Epithelial cell of prostate (primary cell): ENCODE measurements around the gene GPSM1.

Experiments
- DNase-seq: peaks from one replicate; pipeline ENCODE4 v3.0.0-alpha.2; 2011; ENCODE audit warnings: low read depth, low spot score
- H3K27ac ChIP-seq: fragments of 450-650 bp; 2 replicates; pipeline ENCODE4 v1.5.1; 2017; ENCODE audit warnings: mild to moderate bottlenecking

GPSM1 gene

DNA sequence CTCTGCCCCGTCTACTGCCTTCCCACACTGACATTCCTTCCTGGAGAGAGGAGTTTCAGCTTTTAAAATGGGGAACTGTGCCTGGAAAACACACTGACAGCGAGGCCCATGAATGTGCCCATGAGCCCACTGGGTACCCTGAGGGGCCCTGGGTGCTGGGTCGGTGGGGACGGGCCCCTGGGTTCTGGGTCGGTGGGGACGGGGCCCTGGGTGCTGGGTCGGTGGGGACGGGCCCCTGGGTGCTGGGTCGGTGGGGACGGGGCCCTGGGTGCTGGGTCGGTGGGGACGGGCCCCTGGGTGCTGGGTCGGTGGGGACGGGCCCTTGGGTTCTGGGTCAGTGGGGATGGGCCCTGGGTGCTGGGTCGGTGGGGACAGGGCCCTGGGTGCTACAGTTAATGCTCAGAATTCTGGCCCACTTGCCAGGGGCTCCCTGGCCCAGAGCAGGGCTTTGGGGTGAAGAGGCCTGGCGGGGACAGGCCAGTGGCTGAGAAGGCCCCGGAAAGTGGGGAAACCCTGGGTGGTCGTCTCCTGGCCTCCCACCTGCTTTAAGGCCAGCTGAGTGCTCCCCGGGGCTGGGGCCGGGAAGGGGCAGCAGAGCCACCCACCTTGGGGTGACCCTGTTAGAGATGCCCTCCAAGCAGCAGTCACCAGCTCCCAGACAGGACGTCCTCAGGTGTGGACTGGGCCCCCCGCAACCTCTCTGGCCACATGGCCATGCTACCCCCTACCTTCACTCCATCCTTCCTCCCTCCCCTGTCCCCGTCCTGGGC, 2.5 kb downstream of the GPSM1 start:
- H3K27ac ChIP-seq, result no peak overlapping the region
- no peak for DNase-seq

DNA sequence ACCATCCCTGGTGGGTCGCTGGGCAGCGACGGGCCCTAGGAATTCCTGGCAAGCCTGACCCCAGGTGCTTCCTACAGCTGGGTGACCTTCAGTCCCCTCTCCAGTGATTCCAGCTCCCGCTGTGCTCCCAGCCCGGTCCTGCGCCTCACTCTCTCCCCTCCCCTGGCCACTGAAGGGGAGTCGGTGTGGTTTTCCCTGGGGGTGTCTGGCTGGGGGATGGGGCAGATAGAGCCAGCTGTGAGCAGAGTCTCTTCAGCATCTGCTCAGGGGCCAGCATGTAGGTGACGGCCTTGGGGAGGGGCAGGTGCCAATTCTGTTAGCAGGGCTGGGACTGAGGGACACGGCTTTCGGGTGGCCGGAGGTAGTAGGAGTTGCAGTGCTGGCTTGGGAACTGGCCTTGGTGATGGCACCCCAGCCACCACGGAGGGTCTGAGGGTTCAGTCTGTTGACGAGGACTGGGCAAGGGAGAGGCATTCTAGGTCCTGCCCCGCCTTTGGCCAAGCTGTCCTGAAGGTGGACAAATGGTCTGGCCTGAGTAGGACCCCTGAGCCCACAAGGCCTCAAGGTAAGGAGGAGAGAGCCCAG, 3.2 kb downstream of the GPSM1 start:
- H3K27ac ChIP-seq, result no peak overlapping the region
- DNase-seq, result no peak

DNA sequence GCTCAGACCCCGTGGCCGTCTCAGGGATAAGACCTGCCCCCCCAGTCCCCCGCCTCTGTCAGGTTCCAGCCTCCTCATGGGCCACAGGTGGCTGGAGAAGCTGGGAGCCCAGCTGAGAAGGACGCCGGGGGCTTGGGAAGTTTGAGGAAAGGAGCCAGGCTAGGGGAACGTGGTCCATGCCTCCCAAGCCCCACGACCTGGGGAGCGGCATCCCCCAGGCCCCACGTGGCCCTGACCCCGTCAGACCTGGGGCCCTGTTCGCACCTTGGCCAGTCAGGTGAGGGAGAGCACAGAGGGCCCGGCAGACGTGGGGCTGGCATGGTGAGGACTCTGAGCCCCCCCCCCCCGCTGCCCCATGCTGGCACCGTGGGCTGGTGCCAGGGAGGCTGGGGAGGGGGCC, 3.7 kb downstream of the GPSM1 start:
- no peak overlapping the region for H3K27ac ChIP-seq
- DNase-seq, result no peak

DNA sequence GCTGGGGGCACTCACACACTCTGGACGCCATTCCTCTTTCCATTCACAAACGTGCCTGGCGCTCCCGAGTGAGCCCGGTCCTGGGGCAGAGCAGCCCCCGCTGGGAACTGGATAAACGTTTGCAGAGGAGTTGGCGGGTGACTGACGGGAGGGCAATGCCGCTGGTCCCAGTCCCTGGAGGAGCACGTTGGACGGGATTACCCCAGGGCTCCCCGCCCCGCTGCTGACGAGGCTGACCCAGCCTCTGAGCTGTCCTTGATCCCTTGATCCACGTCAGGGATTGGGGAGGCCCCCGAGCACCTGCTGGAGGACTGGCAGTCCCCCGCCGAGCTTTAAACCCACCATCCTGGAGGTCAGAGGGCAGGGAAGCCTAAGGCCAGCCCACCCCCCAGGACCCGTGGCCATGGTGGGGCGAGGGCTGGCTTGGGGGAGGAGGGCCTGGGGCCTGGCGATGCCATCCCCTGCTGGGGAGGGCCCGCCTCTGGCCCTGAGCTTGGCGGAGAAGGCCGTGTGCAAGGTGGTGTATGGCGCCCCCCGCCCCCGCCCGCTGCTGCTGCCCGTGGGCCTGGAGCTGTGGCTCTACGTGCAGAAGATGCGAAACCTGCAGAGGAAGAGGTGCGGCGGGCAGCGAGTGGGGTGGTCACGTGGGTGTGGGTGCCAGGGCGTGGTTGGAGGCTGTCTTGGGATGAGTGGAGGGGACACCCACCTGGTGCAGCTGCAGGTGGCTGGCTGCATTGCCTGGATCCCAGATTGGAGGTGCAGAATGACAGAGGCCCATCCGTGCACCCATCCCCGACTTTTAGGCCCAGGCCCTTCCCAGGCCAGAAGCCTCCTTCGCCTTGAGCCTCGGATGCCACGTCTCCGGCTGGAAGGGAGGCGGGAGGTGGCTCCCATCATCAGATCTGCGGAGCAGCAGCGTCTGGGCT, 4.5 kb downstream of the GPSM1 start:
- no peak for DNase-seq
- H3K27ac ChIP-seq, result no peak overlapping the region

DNA sequence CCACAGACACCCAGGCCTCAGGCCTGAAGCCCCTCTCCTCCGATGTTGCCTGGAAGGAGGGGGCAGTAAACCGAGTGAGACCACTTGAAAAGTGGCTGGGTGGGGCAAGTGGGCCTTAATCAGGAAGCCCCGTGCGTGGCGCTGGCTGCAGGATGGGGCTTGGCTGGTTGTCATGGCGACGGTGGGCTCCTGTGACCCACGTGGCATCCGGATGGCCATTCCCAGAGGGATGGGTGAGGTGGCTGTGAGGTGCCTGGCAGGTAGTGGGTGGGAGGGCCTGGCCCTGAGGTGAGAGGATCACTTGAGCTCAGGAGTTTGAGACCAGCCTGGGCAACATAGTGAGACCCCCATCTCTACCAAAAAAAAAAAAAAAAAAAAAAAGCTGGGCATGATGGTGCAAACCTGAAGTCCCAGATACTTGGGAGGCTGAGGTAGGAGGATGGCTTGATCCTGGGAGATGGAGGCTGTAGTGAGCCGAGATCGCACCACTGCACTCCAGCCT, 5.2 kb downstream of the GPSM1 start:
- no peak for DNase-seq
- no peak overlapping the region for H3K27ac ChIP-seq

DNA sequence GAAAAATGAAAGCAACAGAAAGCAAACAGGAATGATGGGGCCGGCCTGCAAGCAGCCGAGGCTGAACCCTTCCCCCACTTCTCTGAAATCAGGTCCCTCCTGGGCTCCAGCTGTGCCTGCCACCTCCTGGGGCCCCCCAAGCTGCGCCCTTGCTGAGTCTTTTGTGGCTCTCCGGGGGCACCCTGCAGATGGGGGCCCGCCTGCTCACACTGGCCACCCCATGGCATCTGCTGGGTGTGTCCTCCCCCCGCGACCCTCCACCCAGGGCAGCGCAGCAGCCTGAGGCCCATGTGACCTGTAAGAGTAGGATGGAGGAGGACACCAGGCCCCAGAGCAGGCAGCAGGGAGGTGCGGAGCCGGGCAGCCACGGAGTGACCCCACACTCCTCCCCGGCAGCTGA, 5.7 kb downstream of the GPSM1 start:
- no peak overlapping the region for H3K27ac ChIP-seq
- DNase-seq, result no peak

DNA sequence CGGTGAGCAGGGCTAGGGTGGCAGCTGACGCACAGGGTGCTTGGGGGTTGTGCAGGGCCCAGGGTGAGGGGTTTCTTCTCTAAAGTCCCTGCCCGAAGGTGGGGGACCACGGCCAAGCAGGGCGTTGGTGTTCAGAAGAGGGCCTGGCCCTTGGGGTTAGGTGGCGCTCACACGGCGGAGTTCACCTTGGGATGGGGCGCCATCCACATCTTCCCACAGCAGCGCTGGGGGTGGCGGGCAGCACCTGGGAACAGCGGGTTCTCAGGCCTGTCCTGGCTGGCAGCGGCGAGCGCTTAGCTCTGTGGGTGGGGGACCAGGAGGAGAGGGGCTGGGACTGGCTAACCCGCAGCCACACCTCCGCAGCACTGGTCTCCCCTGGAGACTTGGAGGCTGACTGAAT, 6.1 kb downstream of the GPSM1 start:
- no peak overlapping the region for H3K27ac ChIP-seq
- DNase-seq, result no peak

DNA sequence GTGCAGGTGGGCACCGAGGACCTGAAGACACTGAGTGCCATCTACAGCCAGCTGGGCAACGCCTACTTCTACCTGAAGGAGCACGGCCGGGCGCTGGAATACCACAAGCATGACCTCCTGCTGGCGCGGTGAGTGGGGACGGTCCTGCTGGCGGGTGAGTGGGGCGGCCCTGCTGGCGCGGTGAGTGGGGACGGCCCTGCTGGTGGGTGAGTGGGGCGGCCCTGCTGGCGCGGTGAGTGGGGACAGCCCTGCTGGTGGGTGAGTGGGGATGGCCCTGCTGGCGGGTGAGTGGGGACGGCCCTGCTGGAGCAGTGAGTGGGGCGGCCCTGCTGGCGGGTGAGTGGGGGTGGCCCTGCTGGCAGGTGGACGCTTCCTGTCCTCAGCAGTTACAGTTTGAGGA, 7.2 kb downstream of the GPSM1 start:
- DNase-seq, result no peak
- no peak overlapping the region for H3K27ac ChIP-seq

DNA sequence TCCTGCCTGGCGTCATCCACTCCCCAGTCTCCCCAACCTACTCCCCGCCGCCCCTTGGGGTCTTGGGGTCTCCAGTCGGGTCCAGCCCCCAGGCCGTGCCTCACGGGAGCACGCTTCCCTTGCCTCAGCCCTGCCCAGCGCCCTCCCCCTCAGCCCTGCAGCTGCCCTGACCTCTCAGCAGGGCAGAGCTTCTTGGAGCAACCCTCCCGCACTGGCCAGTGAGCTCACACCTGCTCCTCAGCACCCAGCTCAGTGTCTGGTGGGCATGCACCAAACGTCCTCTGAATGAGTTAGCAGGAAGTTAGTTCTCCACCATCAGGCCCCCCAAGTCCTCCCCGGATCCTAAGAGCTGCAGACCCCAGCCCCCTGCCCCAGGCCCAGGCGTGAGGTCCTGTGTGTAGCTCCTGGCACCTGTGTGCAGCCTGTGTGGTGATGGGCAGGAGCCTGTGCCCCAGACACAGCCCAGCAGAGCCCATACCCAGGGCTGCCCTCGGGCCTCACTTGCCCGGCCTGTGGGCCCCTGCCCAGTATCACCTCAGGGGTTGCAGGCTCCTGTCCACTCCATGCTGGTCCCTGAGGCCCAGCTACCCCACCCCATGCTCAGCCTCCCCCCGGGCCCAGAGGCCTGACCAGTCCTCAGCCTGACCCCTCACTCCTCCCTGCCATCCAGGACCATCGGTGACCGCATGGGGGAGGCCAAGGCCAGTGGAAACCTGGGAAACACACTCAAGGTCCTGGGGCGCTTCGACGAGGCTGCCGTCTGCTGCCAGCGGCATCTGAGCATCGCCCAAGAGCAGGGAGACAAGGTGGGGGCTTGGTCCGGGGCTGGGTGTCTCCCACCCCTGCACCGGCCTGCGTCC, 8.2 kb downstream of the GPSM1 start:
- DNase-seq, result no peak
- H3K27ac ChIP-seq, result no peak overlapping the region

DNA sequence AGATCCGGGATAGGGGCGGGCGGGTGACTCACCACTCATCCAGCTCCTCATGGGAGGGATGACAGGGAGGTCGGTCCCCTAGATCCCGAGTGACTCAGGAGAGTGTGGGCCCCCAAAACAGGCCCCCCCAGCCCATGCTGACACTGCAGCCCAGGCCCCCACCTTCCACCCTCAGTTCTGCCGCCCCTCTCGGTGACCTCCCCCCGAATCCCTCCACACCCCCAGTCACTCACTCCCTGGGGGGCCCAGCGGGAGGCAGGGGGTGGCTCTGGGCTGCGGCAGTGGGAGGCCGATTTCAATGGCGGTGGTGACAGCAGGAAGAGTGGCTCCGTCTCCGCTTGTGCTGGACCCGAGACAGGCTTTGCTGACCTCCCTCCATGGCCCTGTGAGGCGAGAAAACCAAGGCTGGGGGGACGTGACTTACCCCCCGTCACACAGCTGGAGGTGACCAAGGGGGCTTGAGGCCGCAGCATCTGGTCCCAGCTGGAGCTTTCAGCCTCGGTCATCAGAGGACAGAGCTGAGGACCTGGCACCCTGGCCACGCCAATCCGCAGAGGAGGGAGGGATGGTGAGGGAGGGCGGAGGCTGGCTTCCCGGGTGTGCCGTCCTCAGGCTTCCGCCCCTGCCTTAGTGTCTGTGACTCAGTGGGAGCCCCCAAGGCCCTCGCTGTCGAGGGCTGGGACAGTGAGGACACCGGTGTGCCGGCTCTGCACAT, 9.0 kb downstream of the GPSM1 start:
- DNase-seq, result no peak
- H3K27ac ChIP-seq, result no peak overlapping the region

DNA sequence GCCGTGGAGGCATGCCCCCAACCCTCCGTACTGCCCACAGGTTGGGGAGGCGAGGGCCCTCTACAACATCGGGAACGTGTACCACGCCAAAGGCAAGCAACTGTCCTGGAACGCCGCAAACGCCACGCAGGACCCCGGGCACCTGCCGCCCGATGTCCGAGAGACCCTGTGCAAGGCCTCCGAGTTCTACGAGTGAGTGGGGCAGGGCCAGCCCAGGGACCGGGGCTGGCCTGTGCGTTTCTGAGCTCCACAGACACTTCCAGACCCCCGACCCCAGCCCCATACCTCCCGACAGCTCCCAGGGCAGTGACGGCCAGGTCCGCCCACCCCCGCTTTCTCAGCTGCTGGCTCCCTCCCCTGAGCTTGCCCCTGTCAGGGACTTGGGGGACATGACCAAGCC, 9.5 kb downstream of the GPSM1 start:
- DNase-seq, result no peak
- no peak overlapping the region for H3K27ac ChIP-seq

DNA sequence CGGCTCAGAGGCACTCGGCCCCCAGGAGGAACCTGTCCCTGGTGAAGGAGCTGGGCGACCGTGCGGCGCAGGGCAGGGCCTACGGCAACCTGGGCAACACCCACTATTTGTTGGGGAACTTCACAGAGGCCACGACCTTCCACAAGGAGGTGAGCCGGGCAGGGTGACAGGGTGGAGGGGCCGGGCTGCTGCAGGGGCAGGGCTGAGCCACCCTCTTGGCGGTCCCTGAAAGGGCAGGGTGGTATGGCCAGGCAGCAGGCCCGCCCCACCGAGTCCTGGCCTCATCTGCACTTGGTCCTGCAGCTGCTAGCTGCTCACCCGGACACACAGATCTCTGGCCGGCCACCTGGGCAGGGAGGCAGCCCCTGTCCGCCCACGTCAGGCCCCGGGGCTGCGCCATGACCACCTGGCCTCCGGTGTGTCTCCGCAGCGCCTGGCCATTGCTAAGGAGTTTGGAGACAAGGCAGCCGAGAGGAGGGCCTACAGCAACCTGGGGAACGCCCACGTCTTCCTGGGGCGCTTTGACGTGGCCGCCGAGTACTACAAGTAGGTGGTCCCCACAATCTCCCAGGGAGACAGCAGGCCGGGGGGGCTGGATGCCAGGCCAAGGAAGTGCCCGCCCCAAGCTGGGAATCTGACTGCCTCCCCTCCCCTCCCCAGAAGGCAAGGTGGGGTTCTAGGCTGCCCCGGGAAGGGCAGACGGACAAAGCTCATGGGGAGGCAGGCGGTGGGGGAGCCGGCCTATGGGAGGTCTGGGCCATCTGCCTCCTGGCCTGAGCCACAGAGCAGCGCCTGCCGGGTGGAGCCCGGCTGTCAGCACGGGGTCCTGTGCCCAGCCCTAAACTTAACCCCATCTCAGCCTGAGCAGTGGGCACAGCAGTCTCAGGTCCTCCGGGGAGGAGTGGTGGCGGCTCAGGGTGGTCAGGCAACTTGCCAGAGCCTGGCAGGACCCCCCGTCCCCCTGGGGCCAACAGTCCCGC, 10.4 kb downstream of the GPSM1 start:
- no peak for DNase-seq
- H3K27ac ChIP-seq, result no peak overlapping the region

DNA sequence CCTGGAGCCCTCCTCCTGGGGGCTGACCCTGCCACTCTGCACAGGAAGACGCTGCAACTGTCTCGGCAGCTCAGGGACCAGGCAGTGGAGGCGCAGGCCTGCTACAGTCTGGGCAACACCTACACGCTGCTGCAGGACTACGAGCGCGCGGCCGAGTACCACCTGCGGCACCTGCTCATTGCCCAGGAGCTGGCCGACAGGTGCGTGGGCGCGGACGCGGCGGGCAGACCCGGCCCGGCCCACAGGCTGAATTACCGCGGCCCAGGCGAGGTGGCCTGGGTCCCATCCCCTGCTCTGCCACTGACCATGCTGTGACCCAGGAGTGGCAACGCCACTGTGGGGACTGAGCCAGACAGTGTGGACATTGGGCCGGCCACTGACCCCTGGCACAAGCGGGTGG, 11.2 kb downstream of the GPSM1 start:
- no peak overlapping the region for H3K27ac ChIP-seq
- no peak for DNase-seq

DNA sequence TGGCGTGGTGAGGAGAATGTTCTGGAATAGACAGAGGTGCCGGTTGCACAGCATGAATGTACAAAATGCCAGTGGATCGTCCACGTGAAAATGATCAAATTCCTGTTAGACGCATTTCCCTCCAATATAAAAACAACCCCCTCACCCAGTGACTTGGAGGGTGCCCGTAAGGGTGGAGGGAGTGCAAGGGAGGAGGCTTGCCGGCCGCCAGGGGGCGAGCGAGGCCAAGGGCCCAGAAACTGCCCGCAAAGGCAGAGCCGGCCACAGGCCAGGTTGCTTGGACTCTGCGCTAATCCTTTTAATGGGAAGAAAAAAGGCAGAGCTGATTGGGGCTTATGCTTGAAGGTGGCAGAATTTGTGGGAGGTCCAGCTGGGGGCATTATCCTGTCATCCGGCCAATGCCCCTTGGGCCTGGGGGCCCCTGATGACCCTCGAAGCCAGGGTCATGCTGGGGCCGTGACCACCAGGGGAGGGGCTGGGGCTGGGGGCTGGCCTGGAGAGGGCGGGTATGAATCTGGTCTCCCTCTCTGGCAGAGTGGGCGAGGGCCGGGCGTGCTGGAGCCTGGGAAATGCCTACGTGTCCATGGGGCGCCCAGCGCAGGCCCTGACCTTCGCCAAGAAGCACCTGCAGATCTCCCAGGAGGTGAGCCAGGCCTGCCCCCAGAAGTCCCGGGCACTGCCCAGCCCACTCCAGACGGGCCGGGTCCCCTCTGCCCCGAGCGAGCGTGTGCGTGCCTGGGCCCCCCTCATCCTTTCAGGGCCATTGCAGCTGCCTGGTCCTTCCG, 12.0 kb downstream of the GPSM1 start:
- no peak for DNase-seq
- no peak overlapping the region for H3K27ac ChIP-seq

DNA sequence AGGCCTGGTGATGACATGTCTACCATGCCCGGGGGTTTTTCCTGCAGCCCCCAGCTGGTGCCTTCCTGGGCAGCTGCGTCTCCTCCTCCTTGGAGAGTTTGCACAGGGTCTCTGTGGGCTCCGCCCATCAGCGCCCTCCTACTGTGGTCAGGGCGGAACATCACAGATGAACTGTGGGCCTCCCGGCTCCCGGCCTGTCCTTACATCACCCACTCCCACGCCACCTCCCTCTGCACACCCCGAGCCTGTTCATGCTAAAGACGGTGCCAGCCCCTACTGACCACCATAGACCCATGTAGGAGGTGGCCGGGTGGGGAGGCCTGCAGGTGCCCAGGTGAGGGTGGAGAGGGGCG, 12.6 kb downstream of the GPSM1 start:
- no peak overlapping the region for H3K27ac ChIP-seq
- no peak for DNase-seq

DNA sequence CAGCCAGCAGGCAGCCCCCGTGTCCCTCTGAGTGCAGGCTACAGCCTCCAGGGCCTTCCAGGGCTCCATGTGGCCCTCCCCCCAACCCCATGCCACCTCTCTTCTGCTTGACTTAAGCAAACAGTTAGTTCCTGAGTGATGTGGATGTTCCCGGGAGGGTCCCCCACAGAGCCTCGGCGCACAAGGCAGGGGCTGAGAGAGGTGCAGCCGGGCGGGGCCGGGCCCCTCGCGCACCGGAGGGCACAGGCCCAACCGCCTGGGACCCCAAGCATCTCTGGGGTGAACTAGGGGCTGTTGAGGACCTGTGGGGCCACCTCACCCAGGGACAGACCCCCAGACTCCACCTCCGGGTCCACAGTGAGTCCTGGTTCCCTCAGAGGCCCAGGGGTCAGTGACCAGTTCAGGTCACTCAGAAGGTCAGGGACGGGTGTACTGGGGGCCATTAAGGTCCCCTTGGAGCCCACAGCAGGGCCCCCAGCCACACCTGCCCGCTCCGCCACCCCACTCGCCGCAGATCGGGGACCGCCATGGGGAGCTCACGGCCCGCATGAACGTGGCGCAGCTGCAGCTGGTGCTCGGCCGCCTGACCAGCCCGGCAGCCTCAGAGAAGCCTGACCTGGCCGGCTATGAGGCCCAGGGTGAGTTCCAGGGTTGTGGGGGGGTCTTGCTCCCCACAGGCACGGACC, 13.2 kb downstream of the GPSM1 start:
- no peak for DNase-seq
- H3K27ac ChIP-seq, result no peak overlapping the region

DNA sequence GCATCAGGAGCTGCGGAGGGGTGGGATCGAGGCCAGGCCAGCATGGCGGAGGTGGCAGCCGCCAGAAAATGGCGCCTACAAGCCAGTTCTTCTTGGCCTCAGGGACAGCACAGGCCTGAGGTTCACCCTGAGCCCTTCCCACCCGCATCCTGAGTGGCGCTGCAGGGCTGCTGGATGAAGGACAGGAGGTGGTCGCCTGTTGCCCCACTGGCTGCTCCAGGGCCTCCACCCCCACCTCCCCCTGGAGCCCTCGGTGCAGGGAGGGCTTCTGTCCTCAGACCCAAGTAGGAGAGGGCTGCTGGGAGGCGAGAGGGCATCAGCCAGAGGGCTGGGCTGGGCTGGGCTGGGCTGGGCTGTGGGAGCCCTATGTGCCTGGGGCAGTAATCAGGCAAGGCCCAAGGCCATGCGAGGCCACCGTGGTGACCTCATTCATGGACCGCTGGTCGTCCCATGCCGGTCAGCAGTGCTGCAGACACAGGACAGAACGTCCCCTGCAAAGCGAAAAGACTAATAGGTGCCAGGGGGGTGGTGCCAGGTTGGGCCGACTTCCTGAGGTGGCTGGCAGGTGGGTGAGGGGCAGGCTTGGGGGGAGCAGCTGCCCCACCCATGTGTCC, 13.8 kb downstream of the GPSM1 start:
- no peak for DNase-seq
- H3K27ac ChIP-seq, result no peak overlapping the region
